Right ventricle myocardium superior (tissue), 1 donor: Measurements from ENCODE around the gene TSSK6. TPM values are rescaled to one million over a fixed set of nuclear protein-coding genes. Genes with fewer than 3 reads are reported as not detected.

Experiments
- ATAC-seq: fragments of 200-7000 bp; cut with Tn5 transposase; one replicate; pipeline ENCODE4 v1.9.1; 2020; ENCODE audit warnings: mild to moderate bottlenecking; ENCODE audit not compliant: poor library complexity
- DNase-seq: peaks from one replicate; pipeline ENCODE4 v3.0.0-alpha.2; 2020
- intact Hi-C: fragments of 100-400 bp; cut with DNase I; formaldehyde crosslinking; loops from one replicate; pipeline ENCODE4 v1.11.2; 2022
- total RNA-seq: library from RNA; stranded (reverse); fragmentation: NEBNext Ultra II Directional; extraction: Animal tissue kit (Norgen Biotek cat#: 25700); gene quantifications from one replicate; pipeline ENCODE4 v1.2.1, GENCODE V29; 2021
- donor health status: DM: no; HTN: yes; CAD: no; lungs with severe emphysema.

The TSSK6 gene
- total RNA-seq, 1 donor from 2014 or later: 0.67 TPM

DNA sequence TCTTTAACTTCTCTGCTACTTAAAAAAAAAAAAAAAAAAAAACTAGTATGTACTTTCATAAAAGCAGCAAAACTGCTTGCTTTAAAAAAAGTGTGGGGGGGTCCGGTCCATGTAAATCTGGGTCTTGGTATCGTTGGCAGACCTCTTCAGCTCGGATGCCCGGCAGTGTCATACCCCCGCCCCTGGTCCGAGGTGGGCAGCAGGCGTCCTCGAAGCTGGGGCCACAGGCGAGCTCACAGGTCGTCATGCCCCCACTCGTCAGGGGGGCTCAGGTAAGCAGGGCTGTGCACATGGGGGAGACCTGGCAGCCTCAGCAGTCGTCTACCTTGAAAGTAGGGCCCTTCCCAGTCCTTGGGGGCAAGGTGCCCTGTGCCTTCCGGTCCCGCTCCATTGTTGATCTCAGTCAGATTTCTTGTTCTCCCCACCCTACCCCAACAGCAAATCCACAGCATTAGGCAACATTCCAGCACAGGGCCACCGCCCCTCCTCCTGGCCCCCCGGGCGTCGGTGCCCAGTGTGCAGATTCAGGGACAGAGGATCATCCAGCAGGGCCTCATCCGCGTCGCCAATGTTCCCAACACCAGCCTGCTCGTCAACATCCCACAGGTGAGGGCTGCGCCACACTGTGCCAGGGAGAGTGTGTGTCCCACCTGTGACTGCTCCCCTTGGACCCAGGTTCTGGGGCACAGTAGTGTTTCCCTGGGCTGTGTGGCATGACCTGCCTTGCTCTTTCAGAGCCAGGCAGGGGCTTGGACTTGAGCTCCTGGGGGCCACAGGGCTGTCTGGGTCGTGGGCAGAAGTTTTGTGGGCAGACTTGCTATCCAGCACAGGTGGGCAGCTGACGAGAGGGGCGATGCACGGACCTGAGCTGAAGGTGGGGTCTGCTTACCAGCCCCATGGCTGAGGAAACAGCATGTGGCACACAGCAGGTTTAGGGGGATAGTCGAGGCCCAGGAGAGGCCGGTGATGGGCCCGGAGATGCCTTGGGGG, 19.4 kb downstream of the TSSK6 start:
- ATAC-seq (no peak), DNase-seq (no peak)
- intact Hi-C loops: no loop called here

DNA sequence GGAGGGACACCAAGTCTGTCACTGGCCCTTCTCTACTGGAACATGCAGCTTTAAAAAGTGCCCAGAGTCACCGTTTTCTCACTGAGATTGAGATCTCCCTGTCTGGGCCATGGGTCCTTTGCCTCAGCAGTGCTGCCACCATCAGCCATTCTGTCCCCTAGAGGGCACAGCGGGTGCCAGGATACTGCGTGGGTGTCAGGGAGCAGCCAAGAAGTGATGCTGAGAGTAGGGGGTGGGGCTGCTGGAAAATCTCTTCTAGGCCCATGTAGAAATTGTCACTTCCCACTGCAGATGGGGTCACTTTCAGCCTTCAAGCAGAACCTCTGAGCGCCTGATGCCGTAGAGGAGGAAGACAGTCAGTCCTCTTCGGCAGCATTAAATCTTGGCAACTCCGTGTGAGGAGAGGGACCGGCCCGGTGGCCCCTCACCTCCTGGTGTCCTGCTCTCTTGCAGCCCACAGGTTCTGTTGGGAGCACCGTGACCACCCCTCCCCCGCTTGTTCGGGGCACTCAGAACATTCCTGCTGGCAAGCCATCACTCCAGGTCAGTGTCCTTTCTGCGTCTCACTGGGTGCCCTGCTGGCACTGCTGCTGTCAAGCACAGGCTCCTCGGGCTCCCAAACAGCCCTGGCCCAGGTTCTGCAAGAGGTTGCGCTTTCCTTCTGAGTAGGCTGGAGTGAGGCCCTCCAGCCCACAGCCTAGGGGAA, 21.4 kb downstream of the TSSK6 start:
- intact Hi-C loops: no loop called here
- no peak for DNase-seq
- no peak for ATAC-seq

DNA sequence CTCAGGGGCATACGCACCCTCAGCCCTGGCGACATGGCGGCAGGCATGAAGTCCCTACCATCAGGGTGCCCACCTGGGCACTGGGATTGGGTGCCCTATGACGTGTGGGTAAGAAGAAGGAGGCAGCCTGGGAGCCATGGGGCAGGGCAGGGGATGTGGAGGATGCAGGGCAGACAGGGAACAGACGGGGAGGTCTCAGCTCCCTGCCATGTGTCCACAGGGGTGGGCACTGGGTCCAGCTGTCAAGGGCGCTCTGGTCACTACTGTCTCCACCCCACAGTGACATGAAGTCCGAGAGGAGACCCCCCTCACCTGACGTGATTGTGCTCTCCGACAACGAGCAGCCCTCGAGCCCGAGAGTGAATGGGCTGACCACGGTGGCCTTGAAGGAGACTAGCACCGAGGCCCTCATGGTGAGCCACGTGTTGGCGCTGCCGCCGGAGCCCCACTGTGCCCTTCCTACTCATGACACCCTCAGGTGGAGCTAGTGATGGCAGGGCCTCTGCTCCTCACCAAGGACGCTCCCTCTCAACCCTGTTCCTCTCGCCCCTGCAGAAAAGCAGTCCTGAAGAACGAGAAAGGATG, 23.2 kb downstream of the TSSK6 start:
- DNase-seq (no peak), ATAC-seq (no peak)
- intact Hi-C loops: no loop called here

DNA sequence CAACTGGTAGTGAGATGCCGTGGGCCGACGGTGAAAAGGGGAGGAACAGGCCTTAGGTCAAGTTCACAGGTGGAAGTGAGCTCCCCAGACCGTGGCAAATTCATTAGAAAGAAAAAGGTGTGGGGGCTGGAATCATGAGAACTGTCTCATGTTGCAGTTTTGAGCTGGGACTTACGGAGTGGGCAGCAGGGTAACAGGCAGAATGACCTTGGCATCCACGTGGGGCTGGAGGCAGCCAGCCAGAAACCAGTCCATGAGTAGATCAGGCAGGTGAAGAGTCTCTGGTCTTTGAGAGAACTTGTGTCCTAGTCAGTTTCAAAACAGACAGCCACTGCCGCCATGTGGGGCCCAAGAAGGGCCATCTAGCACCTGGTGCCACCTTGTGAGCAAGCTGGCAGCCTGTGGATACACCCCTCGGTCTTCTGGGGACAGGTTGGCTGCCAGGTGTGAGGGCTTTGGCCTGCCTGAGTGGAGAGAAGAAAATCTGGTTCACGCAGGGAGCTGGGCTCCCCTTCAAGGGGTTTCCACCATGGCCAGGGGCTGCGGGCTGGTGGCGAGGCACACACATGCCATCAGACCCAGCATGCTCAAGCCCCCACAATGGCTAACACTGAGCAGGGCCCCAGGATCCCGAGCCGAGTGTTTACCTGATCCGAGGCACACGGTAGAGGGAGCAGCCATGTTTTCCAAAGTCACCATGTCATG, 23.9 kb downstream of the TSSK6 start:
- DNase-seq: no peak
- ATAC-seq: no peak
- intact Hi-C loops: no loop called here

DNA sequence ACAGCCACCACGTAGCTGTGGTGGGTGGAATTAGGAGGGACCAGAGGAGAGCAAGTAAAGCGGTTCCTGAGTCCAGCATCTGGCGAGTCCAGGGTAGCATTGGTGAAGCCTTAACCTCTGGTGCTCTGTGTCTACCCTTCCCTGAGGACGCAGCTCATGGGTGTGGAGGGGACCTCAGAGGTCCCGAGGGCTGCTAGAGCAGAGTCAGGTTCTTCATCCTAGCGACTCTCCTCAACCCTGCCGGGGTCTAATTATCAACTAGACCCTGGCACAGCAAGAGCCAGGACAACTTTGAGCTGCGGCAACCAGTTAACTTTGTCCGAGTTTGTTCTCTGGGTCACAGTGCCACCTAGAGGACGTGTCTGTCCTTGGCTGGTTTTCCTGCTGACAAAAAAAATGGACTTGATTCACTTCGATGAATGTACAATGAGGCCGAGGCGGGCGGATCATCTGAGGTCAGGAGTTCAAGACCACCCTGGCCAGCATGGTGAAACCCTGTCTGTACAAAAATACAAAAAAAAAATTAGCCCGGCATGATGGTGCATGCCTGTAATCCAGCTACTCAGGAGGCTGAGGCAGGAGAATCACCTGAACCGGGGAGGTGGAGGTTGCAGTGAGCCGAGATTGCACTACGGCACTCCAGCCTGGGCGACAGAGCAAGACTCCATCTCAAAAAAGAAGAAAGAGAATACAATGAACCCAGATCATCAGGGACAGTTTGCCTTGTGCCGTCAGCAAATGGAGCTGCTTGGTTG, 25.0 kb downstream of the TSSK6 start:
- ATAC-seq (peak; percentile 71), DNase-seq (peak; percentile 80)
- intact Hi-C loops: no loop called here

DNA sequence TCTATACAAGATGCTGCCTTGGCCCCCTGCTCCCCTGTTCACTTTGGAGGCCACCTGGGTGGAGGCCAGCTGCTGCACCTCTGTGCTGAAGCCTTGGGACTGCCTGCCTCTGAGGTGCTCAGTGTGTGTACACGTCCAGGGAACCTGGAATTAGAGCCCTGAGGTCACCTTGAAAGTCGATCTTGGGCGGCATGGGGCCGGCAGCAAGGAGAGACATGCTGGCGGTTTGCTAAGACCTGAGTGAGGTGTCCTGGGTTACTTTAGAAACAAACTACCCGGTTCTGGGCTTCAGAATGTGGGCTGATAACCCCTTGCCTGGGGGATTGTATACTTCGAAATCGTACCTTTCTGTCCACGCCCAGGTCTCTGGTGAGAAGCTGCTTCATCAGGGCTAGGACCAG, 25.5 kb downstream of the TSSK6 start:
- DNase-seq: no peak
- ATAC-seq: peak; percentile 26
- intact Hi-C loops: loop anchor here (2.0 kb wide), 1 partner anchor 123 kb away; no protein-coding TSS in a partner anchor

DNA sequence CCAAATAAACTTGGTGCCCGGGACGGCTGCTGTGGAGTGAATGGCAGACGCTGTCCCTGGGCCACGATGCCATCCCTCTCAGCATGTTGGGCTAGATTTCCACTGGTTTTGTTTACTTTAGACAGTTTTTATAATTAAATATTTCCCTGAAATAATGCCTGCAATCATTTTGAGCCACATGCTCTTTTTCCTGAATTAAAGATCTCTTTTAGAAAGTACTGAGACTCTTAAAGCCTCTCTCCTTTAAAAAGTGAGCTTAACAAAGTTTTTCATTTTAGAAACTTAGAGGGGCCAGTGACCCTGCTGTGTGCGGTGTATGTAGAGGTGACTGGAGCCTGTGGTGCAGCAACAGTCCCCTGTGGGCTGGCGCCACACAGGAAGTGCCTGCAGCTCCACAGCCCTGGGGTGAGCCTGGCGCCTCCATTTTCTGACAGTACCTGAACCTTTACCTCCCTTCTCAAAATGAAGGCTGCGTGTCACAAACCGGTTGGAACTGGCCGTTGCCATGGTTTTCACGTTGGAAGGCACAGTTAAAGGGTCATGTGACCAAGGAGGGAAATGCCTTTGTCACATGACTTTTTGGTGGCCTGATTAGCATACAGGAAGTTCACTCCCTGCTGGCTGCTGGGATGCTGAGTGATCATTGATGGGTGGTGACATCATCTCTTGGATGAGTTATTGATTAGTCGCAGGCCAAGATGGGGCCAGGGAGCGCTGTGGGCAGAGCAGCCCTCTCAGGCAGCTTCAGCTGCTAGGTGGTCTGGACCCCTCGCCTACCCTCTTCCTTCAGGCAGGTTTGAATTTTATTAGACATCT, 26.3 kb downstream of the TSSK6 start:
- intact Hi-C loops: loop anchor here (2.0 kb wide), 1 partner anchor 122 kb away; no protein-coding TSS in a partner anchor
- peak; percentile 66 for ATAC-seq

DNA sequence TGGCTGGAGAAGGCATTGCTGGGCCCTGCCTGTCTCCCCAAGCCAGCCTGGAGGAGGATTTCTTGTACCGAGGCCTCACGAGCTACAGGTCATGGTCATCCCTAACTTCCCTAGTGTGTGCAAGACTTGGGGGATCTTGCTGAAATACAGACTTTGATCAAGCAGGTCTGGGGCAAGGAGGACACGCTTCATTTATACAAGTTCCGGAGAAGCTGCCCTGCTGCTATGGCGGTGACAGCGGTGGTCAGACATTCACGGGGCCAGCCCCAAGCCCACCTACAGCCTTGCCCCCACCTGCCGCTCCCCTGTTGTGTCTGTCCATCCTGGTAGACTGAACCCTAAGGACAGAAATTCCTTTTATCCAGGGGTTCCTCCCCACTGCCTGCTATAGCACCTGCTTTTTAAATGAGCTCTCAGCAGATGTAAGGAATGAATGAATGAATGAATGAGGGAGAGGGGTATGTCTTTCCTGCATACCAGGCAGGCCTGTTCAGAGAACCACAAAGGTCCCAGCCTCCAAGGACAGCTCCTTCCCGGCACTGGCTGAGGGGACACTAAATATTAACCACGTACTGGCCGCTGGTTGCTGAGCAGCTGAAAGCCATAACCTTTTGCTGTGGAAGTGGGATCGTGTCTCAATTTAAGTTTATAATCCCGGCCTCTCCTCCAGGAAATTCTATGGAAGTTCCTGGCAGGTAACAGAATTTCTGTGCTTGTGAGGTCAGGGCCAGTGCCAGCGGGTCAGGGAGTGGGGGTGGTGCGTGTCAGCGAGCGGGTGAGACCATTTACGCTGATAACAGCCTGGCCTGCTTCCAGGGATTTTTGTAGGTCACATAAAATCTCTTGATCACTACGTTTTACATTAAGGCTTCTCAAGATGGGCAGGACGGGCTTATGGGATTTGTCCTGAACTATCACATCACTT, 27.1 kb downstream of the TSSK6 start:
- ATAC-seq (no peak), DNase-seq (no peak)
- intact Hi-C loops: loop anchor here (2.0 kb wide), 1 partner anchor 121 kb away; no protein-coding TSS in a partner anchor

More for the DNA sequence above, 26.3 kb downstream of the TSSK6 start:
- peak; percentile 84 for DNase-seq

DNA sequence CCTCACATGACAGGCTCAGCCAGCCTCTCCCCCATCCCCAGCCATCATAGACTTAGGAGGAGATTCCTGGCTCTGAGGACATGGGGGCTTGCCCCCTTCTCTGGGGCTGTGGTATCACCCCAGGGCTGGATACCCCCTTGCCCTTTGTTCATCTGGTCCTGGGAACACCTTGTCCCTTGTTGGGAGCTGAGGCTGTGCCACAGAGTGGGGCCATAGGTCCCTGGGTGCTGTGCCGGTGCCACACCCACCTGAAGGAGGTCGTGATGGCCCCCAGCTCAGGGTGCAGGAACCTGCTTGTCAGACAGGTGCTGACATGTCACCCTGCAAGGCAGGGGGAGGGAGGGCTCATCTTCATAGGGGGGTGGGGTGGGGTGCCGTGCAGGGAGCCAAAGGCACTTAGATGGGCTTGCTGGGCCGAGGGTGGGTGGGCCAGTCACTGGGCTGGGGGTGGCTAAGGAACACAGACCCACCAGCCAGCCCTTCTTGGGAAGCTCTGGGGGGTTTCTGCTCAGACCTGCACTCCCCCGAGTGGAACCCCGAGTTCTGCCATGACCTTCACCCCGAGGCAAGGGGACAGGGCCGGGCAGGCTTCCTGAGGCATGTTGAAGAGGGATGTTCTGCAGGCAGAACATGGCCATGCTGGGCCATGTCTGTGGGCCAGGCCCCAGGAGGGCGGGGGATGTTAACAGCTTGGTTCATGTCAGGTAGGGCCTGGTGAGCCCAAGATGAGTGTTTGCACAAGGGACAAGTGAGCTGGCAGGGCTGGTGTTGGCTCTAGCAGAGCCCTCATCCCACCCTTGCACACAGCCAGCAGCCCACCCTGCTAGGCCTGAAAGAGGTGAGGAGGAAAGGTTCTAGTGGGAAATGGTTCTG, 28.0 kb downstream of the TSSK6 start:
- intact Hi-C loops: no loop called here
- ATAC-seq (no peak), DNase-seq (no peak)

DNA sequence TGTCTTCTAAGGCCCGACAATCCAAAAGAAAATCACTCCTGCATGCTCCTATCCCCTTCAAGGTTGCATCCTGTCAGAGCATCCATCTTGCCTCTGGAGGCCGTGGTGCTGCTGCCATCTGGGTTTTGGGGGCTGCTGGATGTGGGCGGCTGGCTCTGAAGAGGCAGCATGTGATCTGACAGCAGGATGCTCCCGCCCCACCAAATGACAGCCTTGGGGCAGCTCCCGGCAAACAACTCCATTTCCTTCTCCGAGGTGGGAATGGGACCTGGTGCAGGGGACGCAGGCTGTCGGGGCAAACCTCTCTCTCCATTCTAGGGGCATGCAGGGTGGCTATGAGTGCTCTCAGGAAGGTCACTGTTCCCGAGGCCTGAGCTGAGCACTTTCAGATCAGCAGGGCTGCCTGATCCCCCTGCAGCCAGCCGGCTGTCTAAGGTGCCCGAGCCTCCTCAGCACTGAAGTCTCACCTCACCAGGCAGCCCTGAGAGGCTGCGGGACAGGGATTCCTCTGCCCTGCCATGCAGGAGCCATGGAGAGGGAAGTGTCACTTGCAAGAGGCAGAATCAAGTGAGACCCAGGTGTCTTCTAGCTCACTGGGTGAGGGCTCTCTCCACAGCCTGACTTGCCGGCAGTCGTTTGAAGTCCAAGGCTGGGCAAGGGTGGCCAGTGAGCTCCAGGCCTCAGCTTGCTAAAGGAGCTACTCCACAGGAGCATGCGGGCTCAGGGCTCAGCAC, 28.8 kb downstream of the TSSK6 start:
- intact Hi-C loops: no loop called here
- no peak for ATAC-seq

DNA sequence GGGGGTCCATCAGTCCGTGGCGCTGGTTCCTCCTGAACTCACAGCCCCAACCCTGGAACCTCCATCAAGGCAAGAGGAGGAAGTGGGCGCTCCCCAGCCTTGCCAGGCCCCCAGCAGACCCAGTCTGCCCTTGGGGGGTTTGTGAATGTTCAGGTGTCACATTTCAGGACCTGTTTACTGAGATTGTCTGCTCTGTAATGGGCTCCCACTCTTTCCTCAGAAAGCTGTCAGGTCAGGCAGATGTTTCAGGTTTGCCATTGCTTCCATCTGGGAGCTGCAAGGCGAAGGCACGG, 29.4 kb downstream of the TSSK6 start:
- ATAC-seq (no peak), DNase-seq (no peak)
- intact Hi-C loops: no loop called here

More for the DNA sequence above, 28.8 kb downstream of the TSSK6 start:
- DNase-seq: no peak

DNA sequence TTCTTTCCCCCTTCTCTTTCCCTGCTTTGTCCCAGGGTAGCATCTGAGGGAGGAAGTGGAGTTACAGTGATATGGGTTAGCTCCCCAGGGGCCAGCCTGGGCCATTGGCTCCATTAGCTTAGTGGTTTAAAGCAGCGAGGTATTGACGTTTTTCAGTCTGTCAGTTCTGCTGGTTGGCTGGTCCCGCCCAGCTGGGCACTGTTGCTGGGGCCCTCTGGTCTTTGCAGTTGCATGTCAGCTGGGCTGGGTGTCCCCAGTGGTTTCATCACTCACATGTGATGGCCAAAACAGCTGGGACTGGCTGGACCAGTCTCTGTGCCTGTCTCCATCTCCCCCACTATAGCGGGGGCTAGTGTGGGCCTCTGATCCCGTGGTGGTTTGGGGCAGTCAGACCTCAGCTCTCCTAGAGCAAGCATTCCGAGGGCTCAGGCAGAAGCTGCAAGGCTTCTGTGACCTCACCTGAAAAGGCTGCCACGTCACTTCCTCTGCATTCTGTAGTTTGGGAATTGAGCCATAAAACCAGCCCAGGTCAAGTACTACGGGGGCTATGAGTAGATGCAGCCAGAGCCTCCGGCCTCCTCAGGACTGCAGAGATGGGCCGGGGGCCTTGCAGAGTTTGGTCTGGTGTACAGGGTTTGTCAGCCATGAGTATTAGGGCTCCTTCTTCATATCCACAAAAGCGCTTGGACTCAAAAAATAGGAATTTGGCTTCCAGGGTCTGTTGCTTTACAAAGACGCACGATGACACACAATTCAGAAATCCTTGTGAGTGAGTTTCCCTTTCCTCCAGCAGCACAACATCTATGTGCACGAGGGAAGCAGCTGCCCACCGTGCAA, 30.0 kb downstream of the TSSK6 start:
- DNase-seq (no peak), ATAC-seq (no peak)
- intact Hi-C loops: no loop called here

DNA sequence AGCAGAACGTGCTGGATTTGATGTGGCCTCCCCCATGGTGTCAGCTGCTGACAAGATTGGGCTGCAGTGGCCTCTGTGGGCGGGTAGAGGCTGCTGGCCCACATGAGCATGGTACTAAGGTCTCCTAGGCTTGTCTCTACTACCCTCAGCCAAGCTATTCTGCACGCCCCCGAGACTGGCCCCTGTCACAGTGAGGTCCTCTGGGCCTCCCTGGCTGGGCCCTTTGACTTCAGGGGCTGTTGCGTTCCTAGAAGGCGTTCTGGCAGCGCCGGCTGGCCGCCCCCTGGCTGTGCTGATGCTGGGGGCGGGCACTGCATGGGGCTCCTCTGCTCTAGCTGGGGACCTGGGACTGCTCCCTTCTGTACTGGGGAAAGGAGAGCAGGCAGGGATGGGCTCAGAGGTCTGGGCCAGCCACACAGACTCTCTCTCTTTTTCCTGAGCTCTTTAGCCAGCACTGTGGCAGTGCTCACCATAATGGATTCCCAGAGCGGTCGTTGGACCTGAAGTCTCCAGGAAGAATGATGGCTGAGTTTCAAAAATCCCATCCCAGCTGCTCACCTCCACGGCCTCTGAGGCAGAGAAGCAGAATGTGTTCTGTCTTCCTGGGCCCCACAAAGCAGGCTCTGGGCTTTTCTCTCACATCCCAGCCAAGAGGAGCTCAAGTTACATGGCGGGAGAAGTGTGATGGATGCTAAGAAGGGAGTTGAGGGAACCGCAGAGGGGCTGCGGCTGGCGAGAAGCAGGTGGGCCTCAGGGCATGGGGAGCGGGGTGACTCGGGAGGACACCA, 32.3 kb downstream of the TSSK6 start:
- intact Hi-C loops: no loop called here
- ATAC-seq: no peak

More for the DNA sequence above, 32.3 kb downstream of the TSSK6 start:
- DNase-seq: no peak
